ENCODE measurements around the gene ITGAX.

The ITGAX gene

DNA sequence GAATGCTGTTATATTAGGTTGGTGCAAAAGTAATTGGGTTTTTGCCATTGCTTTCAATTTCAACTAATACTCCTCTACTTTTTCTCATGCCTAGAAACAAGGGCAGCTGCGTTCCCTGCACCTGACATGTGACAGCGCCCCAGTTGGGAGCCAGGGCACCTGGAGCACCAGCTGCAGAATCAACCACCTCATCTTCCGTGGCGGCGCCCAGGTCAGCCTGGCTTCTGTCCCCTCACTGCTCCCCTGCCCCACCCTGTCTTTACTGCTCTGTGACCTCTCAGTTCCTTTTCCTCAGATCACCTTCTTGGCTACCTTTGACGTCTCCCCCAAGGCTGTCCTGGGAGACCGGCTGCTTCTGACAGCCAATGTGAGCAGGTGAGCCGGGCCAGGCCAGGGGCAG lies 21.7 kb downstream of the ITGAX start:
- DNase-seq = no peak

DNA sequence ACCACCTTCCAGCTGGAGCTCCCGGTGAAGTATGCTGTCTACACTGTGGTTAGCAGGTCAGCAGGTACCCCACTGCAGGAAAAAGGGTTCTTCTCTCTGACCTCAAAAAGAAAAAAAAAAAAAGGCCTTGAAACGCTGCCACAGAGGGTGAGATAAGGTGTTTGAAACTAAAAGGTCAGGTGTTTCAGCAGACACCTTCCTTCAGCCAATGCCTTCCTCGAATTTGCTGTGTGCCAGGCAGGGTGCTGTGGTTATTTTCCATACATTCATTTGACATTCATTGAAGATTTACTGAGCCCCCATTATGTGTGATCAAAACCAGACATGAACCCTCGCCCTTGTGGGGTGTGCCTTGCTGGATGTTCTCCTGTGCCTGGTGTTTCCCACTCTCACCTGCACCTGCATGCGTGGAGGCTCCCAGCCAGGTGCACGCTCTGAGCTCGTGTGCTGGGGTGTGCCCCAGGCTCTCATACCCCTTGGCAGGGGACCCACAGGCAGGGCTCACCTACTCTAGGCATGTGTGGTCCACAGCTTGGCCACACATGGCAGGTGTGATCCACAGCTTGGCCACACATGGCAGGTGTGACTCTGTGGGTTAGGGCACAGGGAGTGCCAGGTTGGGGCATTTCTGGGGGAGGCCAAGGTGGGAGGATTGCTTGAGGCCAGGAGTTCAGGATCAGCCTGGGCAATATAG lies 22.4 kb downstream of the ITGAX start:
- DNase-seq = no peak

DNA sequence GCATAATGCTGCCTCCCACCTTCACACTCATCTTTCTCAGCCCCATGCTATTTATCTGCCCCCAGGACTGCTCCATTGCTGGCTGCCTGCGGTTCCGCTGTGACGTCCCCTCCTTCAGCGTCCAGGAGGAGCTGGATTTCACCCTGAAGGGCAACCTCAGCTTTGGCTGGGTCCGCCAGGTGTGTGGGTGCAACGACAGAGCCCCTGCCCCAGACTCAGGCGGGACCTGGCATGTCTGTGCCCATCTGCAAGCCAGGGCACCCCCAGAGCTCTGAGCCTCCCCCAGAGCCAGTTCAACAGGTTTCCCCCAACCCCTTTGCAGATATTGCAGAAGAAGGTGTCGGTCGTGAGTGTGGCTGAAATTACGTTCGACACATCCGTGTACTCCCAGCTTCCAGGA lies 25.2 kb downstream of the ITGAX start:
- no peak for DNase-seq

DNA sequence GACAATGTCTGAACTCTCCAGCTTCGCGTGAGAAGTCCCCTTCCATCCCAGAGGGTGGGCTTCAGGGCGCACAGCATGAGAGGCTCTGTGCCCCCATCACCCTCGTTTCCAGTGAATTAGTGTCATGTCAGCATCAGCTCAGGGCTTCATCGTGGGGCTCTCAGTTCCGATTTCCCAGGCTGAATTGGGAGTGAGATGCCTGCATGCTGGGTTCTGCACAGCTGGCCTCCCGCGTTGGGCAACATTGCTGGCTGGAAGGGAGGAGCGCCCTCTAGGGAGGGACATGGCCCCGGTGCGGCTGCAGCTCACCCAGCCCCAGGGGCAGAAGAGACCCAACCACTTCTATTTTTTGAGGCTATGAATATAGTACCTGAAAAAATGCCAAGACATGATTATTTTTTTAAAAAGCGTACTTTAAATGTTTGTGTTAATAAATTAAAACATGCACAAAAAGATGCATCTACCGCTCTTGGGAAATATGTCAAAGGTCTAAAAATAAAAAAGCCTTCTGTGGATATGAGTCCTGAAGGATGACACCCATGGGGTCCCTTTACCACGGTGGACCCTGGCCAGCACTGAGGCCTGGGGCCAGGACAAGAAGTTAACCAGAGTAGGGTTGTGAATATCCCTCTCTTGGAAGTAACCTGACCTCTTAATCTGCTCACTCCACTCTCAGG lies 27.6 kb downstream of the ITGAX start:
- DNase-seq = peak; percentile 80

DNA sequence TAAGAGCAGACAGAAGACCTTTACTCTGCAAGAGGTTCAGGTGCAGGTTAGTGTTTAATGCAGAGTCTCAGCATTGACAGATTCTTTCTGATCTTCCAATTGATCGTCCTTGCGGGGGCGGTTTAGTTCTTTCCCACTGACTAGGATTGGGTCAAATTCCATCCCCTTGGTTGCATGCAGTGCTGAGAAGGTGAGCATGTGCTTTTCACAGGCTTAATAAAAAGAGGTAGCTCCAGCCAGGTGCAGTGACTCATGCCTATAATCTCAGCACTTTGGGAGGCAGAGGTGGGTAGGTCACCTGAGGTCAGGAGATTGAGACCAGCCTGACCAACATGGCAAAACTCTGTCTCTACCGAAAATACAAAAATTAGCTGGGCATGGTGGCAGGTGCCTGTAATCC lies 30.7 kb downstream of the ITGAX start:
- DNase-seq = no peak

DNA sequence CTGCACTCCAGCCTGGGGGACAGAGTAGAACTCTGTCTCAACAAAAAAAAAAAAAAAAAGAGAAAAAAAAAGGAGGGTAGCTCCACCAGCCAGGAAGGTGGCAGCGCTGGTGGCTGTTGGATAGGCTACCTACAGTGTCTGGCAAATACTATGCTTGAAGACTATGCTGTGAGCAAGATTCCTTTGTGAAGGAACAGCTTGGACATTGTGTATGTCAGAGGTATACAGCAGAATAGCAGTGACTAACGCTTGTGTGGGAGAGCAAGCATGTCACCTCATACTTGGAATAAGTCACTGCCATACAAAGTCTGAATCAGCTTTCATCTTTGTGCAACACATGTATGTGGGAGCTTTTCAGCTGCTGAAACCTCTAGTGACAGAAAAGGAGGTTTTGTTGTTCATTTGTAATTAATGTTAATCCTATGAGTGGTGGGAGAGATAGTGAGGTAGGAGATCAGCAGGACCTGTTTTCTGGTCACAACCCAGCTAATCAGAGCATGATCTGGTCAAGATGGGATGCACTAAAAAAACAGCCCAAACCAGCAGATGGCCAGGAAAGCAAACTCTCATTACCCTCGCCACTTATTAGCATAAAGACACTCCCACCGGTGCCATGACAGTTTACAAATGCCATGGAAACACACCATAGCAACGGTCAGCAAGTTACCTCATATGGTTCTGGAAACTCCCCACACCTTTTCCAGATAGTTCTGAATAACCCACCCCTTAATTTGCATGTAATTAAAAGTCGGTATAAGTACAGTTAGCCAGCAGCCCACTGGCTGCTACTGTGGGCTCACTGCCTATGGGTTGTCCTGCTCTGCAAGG lies 31.4 kb downstream of the ITGAX start:
- DNase-seq = peak; percentile 89

DNA sequence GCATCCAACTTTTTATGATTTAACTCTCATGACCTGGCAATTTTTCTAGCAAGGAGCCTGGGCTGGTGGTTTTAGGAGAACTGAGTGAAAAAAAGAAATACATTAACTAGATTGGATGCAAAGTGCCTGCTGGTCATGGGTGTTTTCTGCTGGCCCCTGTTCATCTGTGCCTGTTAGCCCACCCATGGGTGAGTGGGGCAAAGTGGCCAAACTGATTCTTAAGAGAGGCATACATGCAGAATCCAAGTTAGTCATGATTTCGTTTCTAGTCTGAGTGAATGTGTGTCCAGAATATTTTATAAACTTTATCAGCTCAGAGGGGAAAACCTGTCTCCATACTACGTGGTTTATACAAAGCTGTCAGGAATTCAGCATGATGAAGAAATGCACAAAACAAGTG lies 33.6 kb downstream of the ITGAX start:
- DNase-seq = no peak

DNA sequence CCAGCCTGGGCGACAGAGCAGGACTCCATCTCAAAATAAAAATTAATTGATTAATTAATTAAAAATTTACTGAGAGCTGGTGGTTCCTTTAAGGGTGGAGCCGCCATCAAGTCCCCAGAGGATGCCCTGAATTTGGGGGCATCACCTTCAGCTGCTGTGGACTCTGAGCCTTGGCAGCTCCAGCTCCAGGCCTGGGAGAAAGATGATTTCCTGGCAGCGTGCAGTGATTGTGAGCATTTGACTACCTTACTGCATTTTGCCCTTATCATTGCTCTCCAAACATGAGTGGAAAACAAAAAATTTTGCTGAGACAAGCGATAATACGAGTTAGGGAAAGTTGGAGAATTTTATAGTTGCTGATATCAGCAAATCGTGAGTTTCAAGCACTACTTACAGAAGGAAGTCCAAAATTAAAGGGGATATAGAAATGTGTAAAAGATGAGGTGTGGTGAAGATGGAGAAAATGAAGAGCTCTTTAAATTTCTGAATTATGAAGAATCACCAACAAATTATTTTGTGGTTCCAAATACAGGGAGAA lies 35.6 kb downstream of the ITGAX start:
- no peak for DNase-seq

DNA sequence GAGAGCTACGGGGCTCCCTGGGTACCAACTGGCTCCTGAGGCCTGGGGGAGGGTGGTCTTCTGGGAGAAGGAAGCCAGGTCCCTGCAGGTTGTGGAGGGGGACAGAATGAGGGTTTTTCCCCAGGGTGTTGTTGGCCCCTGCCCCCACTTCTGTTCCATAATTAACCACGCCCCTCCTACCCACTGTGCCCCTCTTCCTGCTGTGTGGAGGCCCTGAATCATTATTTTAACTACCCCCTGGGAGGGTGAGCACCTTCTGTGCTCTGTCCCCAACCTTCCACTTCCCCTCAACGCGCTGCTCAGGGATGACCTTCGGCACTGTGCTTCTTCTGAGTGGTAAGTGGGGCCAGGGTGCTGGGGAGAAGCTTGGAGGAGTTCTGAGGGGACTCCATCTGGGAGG lies 38.1 kb downstream of the ITGAX start, which contains the start of gene ITGAD:
ITGAD (plus strand) TSS at position 280 of the 400 bp plus-strand sequence; CDS start at position 306, 26 bp downstream.
- no peak for DNase-seq

DNA sequence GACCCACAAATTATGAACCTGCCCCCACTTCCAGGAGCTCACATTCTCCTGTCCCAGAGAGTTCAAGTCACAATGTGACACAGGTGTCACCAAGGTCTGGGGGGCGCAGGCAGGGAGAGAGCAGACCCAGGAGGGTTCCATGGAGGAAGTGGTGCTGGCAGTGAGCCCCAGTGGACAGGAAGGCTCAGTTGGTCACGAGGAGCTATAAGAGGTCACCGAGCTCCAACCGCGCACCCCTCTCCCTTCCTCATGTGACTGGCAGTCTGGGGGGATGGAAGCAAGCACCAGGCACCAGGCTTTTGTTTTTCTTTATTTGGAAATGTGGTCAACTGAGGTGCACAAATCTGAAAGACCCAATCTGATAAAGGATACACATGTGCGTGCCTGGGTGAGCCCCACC lies 40.7 kb downstream of the ITGAX start:
- peak; percentile 45 for DNase-seq

DNA sequence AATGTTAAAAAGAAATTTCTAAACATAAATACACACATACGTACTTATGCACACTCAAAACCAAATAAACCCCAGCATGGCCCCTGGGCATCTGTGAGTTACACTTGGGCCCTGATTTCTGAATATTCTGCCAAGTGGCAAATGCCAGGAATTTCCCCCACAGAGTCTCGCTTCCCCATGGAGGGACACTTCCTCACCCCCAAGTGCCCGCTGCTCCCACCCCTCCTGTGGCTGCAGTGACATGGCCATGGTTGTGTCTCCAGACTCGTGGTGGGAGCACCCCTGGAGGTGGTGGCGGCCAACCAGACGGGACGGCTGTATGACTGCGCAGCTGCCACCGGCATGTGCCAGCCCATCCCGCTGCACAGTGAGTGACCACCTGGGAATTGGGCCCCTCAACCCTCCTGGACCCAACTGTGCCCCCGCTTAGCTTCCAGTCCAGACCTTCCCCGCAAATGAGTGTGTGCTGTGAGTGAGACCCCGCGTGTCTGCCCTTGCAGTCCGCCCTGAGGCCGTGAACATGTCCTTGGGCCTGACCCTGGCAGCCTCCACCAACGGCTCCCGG lies 42.2 kb downstream of the ITGAX start:
- DNase-seq = peak; percentile 74

DNA sequence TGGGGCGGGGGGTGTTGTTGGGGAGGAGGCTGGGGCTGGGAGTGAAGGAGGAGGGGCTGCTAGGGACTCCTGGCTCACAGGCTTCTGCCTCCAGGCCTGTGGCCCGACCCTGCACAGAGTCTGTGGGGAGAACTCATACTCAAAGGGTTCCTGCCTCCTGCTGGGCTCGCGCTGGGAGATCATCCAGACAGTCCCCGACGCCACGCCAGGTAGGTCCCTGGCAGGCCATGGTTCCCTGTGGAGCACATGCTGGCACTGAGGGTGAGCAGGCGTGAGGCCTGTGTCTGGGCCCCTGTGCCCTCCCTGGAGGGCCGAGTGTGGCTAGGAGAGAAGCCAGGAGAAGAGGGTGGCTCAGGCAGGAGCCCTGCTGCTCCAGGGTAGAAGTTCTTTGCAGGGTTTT lies 42.7 kb downstream of the ITGAX start:
- DNase-seq = no peak

DNA sequence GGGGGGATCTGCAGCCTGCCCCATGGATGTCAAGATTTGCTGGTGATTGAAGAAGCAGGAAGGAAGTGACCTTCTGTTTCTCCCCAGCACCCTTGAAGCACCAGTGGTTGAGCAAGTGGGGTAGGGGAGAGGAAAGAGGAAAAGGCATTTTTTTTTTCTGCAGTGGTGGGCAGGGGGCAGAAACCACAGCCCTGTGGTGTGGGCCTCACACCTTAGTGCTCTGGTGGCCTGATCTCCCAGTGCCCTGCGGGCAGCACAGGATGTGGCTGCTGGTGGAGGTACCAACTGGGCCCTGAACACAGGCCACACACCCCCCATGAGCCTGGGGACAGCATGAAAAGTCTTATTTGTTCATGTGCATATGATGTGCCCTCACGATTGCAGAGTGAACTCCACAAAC lies 45.2 kb downstream of the ITGAX start:
- peak; percentile 29 for DNase-seq

DNA sequence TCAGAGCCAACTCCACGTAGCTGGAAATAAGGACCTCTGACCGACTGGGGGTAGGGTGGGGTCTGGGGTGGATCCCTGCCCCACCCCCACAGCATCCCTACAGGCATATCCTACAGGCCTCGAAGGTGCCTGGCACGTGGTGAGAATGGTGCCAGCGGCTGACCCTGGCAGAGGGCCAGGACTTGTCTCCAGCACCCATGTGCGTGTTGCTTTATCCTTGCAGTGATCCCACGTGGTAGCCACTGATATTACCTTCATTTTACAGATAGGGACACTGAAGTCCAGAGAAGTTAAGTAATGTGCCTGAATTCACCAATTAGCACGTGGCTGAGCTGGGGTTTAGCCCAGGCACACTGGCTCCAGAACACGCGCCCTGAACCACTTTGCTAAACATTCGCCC lies 46.5 kb downstream of the ITGAX start:
- DNase-seq = no peak

DNA sequence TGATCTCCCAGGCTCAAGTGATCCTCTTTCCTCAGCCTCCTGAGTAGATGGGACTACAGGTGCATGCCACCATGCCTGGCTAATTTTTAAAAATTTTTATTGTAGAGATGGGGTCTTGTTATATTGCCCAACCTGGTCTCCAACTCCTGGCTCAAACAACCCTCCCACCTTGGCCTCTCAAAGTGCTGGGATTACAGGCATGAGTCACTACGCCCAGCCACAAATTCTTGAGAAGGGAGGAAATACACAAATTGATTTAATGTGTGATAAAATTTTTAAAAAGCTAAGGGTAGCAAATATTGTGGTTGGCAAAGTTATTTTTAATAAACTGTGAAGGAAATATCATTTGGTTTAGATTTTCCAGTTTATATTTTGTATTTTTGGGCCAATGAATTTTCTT lies 47.7 kb downstream of the ITGAX start:
- no peak for DNase-seq

DNA sequence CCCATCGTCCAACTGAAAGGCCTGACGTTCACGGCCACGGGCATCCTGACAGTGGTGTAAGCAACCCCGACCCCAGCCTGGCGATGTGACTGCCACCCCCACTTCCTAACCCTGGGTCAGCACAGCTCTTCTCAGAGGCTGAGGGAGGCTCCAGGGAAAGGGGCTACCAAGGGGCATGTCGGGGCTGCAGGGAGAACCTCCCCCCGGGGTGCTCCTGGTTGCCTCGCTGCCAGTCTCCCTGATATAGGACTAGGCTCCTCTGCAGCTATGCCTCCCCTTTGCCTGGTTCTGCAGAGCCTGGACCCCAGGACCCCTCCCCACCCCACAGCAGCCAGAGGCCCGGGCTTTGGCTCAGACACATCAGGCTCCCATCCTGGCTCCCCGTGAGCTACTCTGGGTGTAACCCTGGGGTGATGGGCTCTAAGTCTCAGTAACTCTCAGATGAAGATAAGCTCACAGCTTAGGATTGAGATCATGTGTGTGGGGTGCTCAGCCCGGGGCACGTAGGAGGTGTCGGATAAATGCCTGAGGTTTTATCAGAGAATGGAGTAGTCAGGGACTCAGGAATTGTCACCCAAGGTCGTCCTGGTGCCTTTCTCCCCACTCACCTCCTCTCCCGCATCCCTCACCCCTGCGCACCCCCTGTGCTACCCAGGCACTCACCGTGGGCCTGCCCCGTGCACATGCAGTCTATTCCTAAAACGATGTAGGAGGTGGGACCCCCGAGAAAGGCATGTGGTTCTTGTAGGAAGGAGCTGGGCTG lies 48.8 kb downstream of the ITGAX start:
- no peak for DNase-seq

DNA sequence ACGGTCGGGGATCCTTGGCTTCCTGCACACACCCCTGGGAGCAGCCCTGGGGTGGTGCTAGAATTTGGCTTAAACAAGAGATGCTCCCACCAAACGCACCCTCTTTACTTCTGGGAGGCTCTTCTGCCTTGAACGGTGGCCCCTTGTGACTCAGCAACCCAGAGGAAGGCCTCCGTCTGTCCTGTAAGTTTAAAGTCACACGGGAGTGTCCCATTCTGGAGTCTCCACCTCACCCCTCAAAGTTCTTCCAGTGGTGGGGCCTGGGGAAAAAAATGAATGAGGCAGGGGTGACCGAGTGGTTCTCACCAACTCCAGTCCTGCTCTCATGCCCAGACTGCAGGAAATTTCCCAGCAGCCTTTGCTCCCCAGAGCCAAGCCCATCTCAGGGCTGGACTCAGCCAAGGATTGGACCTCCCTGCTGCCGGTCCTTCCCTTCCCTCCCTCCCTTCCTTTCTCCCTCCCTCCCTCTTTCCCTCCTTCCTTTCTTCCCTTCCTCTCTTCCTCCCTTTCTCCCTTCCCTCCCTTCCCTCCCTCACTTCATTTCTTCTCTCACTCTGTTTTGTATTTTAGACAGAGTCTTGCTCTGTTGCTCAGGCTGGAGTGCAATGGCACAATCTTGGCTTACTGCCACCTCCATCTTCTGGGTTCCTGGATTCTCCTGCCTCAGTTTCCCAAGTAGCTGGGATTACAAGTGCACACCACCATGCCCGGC lies 49.5 kb downstream of the ITGAX start:
- no peak for DNase-seq

DNA sequence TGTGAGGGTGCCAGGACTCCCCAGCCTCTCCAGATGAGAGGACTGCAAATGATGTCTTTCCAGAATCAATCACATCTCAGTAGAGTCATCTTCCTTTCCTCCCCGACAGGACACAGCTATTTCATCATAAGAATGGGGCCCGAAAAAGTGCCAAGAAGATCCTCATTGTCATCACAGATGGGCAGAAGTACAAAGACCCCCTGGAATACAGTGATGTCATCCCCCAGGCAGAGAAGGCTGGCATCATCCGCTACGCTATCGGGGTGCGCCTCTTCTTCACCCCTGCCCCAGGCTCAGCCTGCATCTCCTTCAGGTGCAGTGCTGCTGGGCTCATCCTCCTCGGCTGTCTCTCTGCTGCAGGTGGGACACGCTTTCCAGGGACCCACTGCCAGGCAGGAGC lies 52.4 kb downstream of the ITGAX start:
- DNase-seq = no peak

DNA sequence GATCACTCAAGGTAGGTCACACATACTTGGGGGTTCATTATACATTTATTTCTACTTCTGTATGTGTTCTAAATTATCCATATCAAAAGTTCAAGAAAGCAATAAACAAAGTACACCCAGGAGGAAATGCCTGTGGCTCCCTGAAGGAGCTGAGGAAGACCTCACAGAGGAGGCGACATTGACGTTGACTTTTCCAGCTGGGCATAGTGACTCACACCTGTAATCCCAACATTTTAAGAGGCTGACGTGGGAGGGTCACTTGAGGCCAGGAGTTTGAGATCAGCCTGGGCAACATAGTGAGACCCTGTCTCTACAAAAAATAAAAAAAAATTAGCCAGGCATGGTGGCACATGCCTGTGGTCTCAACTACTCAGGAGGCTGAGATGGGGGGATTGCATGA lies 54.5 kb downstream of the ITGAX start:
- DNase-seq = no peak

DNA sequence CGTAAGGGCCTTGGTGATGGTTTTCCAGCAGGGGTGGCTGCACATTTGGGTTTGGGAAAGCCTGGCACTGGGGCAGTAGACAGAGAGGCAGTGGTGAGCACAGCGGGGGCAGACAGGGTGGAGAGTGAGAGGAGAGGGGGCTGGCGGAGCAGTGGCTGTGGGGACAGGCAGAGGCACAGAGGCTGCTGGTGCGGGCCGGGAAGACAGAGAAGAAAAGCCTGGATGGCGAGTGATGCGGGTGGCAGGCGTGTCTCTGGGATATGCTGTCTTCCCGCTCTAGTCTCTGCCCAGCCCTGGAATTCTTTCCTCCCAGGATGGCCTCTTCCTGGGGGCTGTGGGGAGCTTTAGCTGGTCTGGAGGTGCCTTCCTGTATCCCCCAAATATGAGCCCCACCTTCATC lies 55.1 kb downstream of the ITGAX start:
- DNase-seq = no peak

DNA sequence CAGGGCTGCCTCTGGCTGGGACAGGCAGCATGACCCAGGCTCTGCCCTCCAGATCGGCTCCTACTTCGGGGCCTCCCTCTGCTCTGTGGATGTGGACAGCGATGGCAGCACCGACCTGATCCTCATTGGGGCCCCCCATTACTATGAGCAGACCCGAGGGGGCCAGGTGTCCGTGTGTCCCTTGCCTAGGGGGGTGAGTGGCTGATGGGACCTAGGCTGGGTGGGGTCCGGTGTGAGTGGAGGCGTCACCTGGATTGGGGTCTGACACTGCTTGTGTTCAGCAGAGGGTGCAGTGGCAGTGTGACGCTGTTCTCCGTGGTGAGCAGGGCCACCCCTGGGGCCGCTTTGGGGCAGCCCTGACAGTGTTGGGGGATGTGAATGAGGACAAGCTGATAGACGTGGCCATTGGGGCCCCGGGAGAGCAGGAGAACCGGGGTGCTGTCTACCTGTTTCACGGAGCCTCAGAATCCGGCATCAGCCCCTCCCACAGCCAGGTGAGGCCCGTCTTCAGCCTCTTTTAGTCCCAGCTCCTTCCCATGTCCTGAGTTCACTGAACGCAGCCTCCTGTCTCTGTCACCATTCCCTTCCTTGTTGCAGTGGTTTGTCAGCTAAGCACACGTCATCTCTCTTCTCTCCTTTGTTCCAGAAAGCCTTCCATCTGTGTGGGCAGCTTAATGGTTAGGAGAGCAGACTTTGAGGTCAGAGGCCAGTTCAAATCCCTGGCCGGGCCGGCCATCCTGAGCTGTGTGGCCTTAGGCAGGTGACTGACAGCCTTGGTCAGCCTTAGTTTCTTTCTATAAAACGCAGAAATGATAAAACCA lies 56.3 kb downstream of the ITGAX start:
- DNase-seq = no peak
